ENCODE data around the gene TEK. TPM values are rescaled to one million over a fixed set of nuclear protein-coding genes. Genes with fewer than 3 reads are reported as not detected.

TEK gene
- total and polyA plus RNA-seq, 9 donors = 2.0 to 22.2 (median 4.0) TPM

GRCh38 chr9:27131731-27132130, 22.7 kb downstream of the TEK start:
- no peaks in the 10 kb centered on the region for H3K4me1 ChIP-seq (ENCODE audit: insufficient read depth)
- no peaks in the 10 kb centered on the region for H3K36me3 ChIP-seq
- no peaks in the 10 kb centered on the region for H3K9me3 ChIP-seq
- no peak for DNase-seq
- intact Hi-C loops (cut with DNase I) = no loop called here
- WGBS, 3 donors = 80 to 91% (median 88%) methylated on average over 4 of the region's 4 CpGs
- no peak overlapping the region for H3K27ac ChIP-seq
- TF ChIP-seq, protein P1, sequence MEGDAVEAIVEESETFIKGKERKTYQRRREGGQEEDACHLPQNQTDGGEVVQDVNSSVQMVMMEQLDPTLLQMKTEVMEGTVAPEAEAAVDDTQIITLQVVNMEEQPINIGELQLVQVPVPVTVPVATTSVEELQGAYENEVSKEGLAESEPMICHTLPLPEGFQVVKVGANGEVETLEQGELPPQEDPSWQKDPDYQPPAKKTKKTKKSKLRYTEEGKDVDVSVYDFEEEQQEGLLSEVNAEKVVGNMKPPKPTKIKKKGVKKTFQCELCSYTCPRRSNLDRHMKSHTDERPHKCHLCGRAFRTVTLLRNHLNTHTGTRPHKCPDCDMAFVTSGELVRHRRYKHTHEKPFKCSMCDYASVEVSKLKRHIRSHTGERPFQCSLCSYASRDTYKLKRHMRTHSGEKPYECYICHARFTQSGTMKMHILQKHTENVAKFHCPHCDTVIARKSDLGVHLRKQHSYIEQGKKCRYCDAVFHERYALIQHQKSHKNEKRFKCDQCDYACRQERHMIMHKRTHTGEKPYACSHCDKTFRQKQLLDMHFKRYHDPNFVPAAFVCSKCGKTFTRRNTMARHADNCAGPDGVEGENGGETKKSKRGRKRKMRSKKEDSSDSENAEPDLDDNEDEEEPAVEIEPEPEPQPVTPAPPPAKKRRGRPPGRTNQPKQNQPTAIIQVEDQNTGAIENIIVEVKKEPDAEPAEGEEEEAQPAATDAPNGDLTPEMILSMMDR (IDR thresholded peaks at IDR 0.05) = no peak
- TF ChIP-seq POLR2A (IDR thresholded peaks at IDR 0.05) (no peak), EP300 (IDR thresholded peaks at IDR 0.05) (no peak)
- no peak overlapping the region for H3K4me3 ChIP-seq
- no peaks in the 10 kb centered on the region for H3K27me3 ChIP-seq

DNA sequence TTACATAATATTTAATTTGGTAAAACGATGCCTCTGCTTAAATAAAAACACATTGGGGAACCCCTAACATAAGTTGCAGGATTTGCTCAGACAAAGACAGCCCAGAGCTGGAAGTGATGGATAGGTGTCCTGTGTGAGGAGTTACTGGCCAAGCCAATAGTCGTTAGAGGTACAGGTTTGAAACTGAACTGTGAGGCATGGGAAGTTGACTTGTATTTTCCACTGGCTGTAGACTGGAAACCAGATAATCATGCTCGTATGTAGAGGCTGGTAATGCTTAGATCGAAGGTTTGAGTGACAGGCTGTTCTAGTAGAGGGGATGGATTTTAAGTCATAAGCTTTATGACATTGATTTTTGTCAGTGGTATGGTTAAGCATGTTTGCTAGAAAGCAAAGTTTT, 24.8 kb downstream of the TEK start:
- H3K4me3 ChIP-seq = no peak overlapping the region
- intact Hi-C loops (cut with DNase I) = no loop called here
- no peak for DNase-seq
- WGBS, 3 donors = 88 to 93% (median 90%) methylated on average over 4 of the region's 4 CpGs
- TF ChIP-seq EP300 (IDR thresholded peaks at IDR 0.05) = no peak
- TF ChIP-seq, protein P1 (IDR thresholded peaks at IDR 0.05) = no peak
- no peak for TF ChIP-seq POLR2A (IDR thresholded peaks at IDR 0.05)
- H3K36me3 ChIP-seq = no peaks in the 10 kb centered on the region
- H3K27me3 ChIP-seq = no peaks in the 10 kb centered on the region
- no peaks in the 10 kb centered on the region for H3K9me3 ChIP-seq
- no peak overlapping the region for H3K27ac ChIP-seq
- H3K4me1 ChIP-seq (ENCODE audit: insufficient read depth) = no peaks in the 10 kb centered on the region

DNA sequence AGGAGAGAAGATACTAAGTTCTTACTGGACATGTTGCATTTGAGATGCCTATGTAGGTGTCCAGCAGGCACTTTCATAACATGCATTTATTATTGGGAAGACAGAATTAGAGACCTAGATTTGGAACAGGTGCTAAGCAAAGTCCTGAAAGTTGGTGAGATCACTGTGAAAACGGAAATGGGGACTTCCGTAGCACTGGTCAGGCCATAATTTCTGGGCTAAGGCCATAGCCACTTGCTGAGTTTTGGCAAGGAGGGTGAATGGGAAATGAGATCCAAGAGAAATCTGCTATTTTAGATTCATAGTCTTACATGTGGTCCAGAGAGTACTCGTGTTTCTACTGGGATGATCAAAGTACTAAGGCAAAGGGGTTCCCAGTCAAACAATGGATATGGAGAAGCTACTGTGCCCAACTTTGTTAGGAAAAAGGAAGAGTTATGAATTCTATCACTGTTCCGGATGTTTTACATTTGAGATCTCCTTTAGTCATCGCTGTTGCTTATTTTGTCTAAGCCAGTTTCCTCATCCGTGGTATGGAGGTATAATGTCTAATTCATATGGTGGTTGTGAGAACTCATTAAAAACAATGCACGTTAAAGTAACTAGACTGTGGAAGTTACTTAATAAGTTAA, 33.4 kb downstream of the TEK start:
- WGBS, 3 donors = 78 to 91% (median 82%) methylated on average over 7 of the region's 7 CpGs
- TF ChIP-seq, protein P1 (IDR thresholded peaks at IDR 0.05) = no peak
- no peak for TF ChIP-seq EP300 (IDR thresholded peaks at IDR 0.05)
- TF ChIP-seq POLR2A (IDR thresholded peaks at IDR 0.05) = no peak
- Histone ChIP-seq H3K27me3 (no peaks in the 10 kb centered on the region), H3K9me3 (no peaks in the 10 kb centered on the region), H3K4me3 (no peak overlapping the region), H3K36me3 (no peaks in the 10 kb centered on the region), H3K4me1 (ENCODE audit: insufficient read depth) (no peaks in the 10 kb centered on the region), H3K27ac (no peak overlapping the region)
- DNase-seq = no peak
- intact Hi-C loops (cut with DNase I) = no loop called here

DNA sequence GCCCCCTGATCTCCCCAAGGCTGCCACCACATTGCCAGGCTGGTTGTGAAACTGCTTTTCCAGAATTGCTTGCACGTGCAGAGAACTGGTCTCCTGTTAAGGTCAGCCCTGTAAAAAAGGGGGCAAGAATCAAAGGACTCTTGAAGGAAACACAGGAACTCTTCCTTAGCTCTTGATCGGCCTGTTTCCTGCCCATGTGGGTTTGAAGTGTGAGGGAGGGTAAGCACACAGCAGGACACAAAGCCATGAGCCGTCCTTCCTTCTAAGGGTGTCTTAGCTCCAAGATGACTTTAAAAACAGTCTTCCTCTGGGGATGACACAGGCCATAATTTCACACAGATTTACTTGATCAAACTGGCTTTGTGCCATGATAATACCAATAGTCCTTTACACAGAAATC, 36.1 kb downstream of the TEK start:
- intact Hi-C loops (cut with DNase I) = no loop called here
- H3K4me3 ChIP-seq = no peak overlapping the region
- no peak for TF ChIP-seq POLR2A (IDR thresholded peaks at IDR 0.05)
- TF ChIP-seq, protein P1 (IDR thresholded peaks at IDR 0.05) = no peak
- TF ChIP-seq EP300 (IDR thresholded peaks at IDR 0.05) = no peak
- no peak overlapping the region for H3K27ac ChIP-seq
- WGBS, 3 donors = 76 to 84% (median 82%) methylated on average over 3 of the region's 3 CpGs
- H3K36me3 ChIP-seq = no peaks in the 10 kb centered on the region
- no peaks in the 10 kb centered on the region for H3K9me3 ChIP-seq
- H3K4me1 ChIP-seq (ENCODE audit: insufficient read depth) = no peaks in the 10 kb centered on the region
- no peak for DNase-seq
- no peaks in the 10 kb centered on the region for H3K27me3 ChIP-seq
